ENCODE results near the gene LENG8. TPM values are rescaled to one million over a fixed set of nuclear protein-coding genes. Genes with fewer than 3 reads are reported as not detected.

Gene LENG8
- total RNA-seq, 1 experiment from 2014 or later, result 55.5 TPM

GRCh38 chr19:54422136-54422535 lies 26.9 kb upstream of the LENG8 start:
- H2AFZ ChIP-seq (ENCODE audit: low read length), result no peak overlapping the region
- no peaks in the 10 kb centered on the region for H3K9me3 ChIP-seq (ENCODE audit: low read length)
- no peak overlapping the region for H3K4me2 ChIP-seq (ENCODE audit: low read length)
- H3K27me3 ChIP-seq (ENCODE audit: low read length), result peaks cover 6% of the 10 kb centered on the region; the same call in 1 of the 2 replicates
- DNase-seq (no peak), ATAC-seq (no peak)
- no TSS peak for BruUV-seq (replicated peaks)
- no peaks in the 10 kb centered on the region for H3K9me2 ChIP-seq (replicated peaks; ENCODE audit: low read length)
- H3K79me2 ChIP-seq (ENCODE audit: low read length), result no peaks in the 10 kb centered on the region
- no peak overlapping the region for H3K9ac ChIP-seq (ENCODE audit: low read length)
- no peaks in the 10 kb centered on the region for H3K36me3 ChIP-seq (ENCODE audit: low read depth, low read length)
- no peaks in the 10 kb centered on the region for H4K20me1 ChIP-seq (ENCODE audit: low read length)
- H3K27ac ChIP-seq (ENCODE audit: low read length), result no peak overlapping the region
- peaks cover 9% of the 10 kb centered on the region for H3K4me1 ChIP-seq (ENCODE audit: insufficient read depth, low read length)
- intact Hi-C loops (cut with micrococcal nuclease), result no loop called here
- no peaks in the 10 kb centered on the region for H3F3A ChIP-seq (ENCODE audit: low read length, unreplicated experiment)
- H3K4me3 ChIP-seq (ENCODE audit: low read length), result no peak overlapping the region
- TF ChIP-seq EZH2 (IDR thresholded peaks at IDR 0.05; ENCODE audit: low read length, unreplicated experiment), result no peak
- CTCF ChIA-PET, result no interaction called here
- POLR2A ChIA-PET (ENCODE audit: unreplicated experiment), result no interaction called here

DNA sequence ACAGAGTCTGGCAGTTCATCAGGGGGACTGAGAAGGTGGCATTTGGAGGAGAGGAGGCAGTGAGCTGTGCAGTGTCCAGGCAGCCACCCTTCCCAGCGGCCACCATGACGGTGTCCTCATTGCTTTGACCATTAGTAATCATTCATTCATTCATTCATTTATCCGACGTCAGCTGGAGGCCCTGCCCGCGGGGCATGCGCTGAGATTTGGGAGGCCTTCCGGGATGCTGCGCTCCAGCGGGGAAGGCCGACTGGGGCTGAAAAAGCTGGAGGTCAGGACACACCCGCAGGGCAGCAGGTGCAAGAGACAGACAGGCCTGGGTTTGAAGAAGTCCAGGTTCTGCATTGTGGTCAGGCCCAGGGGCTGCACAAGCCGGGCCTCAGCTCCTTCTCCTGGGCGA lies 24.8 kb upstream of the LENG8 start:
- H3K4me1 ChIP-seq (ENCODE audit: insufficient read depth, low read length), result peaks cover 9% of the 10 kb centered on the region
- no peak for ATAC-seq
- CTCF ChIA-PET, result no interaction called here
- no peak for DNase-seq
- H3F3A ChIP-seq (ENCODE audit: low read length, unreplicated experiment), result no peaks in the 10 kb centered on the region
- no peaks in the 10 kb centered on the region for H3K9me2 ChIP-seq (replicated peaks; ENCODE audit: low read length)
- no peak overlapping the region for H3K27ac ChIP-seq (ENCODE audit: low read length)
- H3K36me3 ChIP-seq (ENCODE audit: low read depth, low read length), result no peaks in the 10 kb centered on the region
- no TSS peak for BruUV-seq (replicated peaks)
- POLR2A ChIA-PET (ENCODE audit: unreplicated experiment), result no interaction called here
- no peak overlapping the region for H3K9ac ChIP-seq (ENCODE audit: low read length)
- no peaks in the 10 kb centered on the region for H3K79me2 ChIP-seq (ENCODE audit: low read length)
- no peak overlapping the region for H3K4me2 ChIP-seq (ENCODE audit: low read length)
- H3K9me3 ChIP-seq (ENCODE audit: low read length), result no peaks in the 10 kb centered on the region
- no peak overlapping the region for H2AFZ ChIP-seq (ENCODE audit: low read length)
- no peak overlapping the region for H3K4me3 ChIP-seq (ENCODE audit: low read length)
- TF ChIP-seq EZH2phosphoT487 (IDR thresholded peaks at IDR 0.05; ENCODE audit: borderline replicate concordance, low read length) (no peak), EZH2 (IDR thresholded peaks at IDR 0.05; ENCODE audit: low read length, unreplicated experiment) (no peak), CTCF (conservative IDR thresholded peaks at IDR 0.05; ENCODE audit: low read depth, low read length) (no peak)
- intact Hi-C loops (cut with micrococcal nuclease), result no loop called here
- no peaks in the 10 kb centered on the region for H4K20me1 ChIP-seq (ENCODE audit: low read length)
- peaks cover 6% of the 10 kb centered on the region; the same call in 1 of the 2 replicates for H3K27me3 ChIP-seq (ENCODE audit: low read length)

DNA sequence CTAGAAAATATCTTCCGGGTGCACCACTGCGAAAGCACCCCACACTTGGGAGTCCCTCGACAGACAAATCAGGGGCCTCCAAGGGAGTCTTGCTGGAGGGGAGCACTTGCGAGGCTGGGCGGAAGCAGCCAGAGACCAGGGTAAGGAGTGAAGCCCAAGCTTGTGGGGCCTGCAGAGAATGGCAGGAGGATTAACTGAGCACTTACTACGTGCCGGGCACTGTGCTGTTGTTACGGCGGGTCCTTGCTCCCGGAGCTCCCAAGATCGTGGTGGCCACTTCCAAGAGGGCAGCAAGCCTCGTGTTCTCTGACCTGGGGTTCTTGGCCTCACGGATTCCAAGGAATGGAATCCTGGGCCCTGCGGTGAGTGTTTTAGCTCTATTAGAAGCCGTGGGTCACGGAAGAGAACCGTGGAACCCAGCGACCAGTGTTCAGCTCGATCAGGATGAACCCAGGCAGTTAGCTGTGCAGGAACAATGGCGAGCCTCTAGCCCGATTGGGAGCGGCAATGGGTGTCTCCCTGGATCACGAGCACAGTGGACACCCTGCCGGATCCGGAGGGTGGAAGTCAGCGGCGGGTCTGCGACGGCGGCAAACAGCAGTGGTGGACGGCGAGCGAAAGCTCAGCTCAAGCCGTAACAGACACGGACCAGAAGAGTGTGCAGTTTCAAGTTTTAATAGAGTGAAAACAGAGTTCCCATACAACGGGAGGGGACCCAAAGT lies 24.2 kb upstream of the LENG8 start:
- ATAC-seq, result no peak
- intact Hi-C loops (cut with micrococcal nuclease), result no loop called here

More for the DNA sequence above, 24.2 kb upstream of the LENG8 start:
- H3K4me1 ChIP-seq (ENCODE audit: insufficient read depth, low read length), result peaks cover 9% of the 10 kb centered on the region
- no peaks in the 10 kb centered on the region for H4K20me1 ChIP-seq (ENCODE audit: low read length)
- no peaks in the 10 kb centered on the region for H3K9me2 ChIP-seq (replicated peaks; ENCODE audit: low read length)
- no peaks in the 10 kb centered on the region for H3K79me2 ChIP-seq (ENCODE audit: low read length)
- H3K9me3 ChIP-seq (ENCODE audit: low read length), result no peaks in the 10 kb centered on the region
- POLR2A ChIA-PET (ENCODE audit: unreplicated experiment), result no interaction called here
- H3K36me3 ChIP-seq (ENCODE audit: low read depth, low read length), result no peaks in the 10 kb centered on the region
- no peak overlapping the region for H3K4me2 ChIP-seq (ENCODE audit: low read length)
- peaks cover 6% of the 10 kb centered on the region; the same call in 1 of the 2 replicates for H3K27me3 ChIP-seq (ENCODE audit: low read length)
- no peak overlapping the region for H3K4me3 ChIP-seq (ENCODE audit: low read length)
- no peaks in the 10 kb centered on the region for H3F3A ChIP-seq (ENCODE audit: low read length, unreplicated experiment)
- BruUV-seq (replicated peaks), result no TSS peak
- CTCF ChIA-PET, result interaction anchor here (1.0 kb wide), 1 partner anchor 15 kb away, joined by 3 read pairs; no protein-coding TSS in a partner anchor
- no peak for TF ChIP-seq EZH2phosphoT487 (IDR thresholded peaks at IDR 0.05; ENCODE audit: borderline replicate concordance, low read length)
- no peak for TF ChIP-seq EZH2 (IDR thresholded peaks at IDR 0.05; ENCODE audit: low read length, unreplicated experiment)
- TF ChIP-seq CTCF (conservative IDR thresholded peaks at IDR 0.05; ENCODE audit: low read depth, low read length), result no peak
- H3K27ac ChIP-seq (ENCODE audit: low read length), result no peak overlapping the region
- H2AFZ ChIP-seq (ENCODE audit: low read length), result no peak overlapping the region
- DNase-seq, result no peak
- H3K9ac ChIP-seq (ENCODE audit: low read length), result no peak overlapping the region

All from PC-3 (cell line).